Activated CD8-positive, alpha-beta memory T cell treated with anti-CD3 and anti-CD28 coated beads for 48 hours (primary cell): ENCODE measurements around the gene HMOX1.

ENCODE experiments used
- DNase-seq, 3 experiments: peaks; one replicate each; pipeline ENCODE4 v3.0.0-alpha.2; 2020; ENCODE audit warnings: low read depth in 2 of 3, low spot score in 2 of 3

The HMOX1 gene

GRCh38 chr22:35400501-35400790 lies 19.6 kb downstream of the HMOX1 start:
- DNase-seq = no peak

- DNase-seq = no peak
These were observed 21.0 kb downstream of the HMOX1 start for GRCh38 chr22:35401863-35402262.

- DNase-seq = no peak
These were observed 22.5 kb downstream of the HMOX1 start for GRCh38 chr22:35403356-35403755.

- DNase-seq = no peak
These were observed 23.3 kb downstream of the HMOX1 start for GRCh38 chr22:35404176-35404575.

- DNase-seq = no peak
These were observed 25.5 kb downstream of the HMOX1 start for GRCh38 chr22:35406443-35406842.

- DNase-seq = no peak
These were observed 26.5 kb downstream of the HMOX1 start for GRCh38 chr22:35407362-35407761.

GRCh38 chr22:35409783-35410662 lies 29.1 kb downstream of the HMOX1 start:
- no peak for DNase-seq

- DNase-seq = no peak
These were observed 29.8 kb downstream of the HMOX1 start for GRCh38 chr22:35410663-35411034.

GRCh38 chr22:35411102-35411501 lies 30.2 kb downstream of the HMOX1 start:
- DNase-seq = no peak

- DNase-seq = no peak
These were observed 32.7 kb downstream of the HMOX1 start for GRCh38 chr22:35413624-35414023.

GRCh38 chr22:35417606-35418005 lies 36.7 kb downstream of the HMOX1 start:
- no peak for DNase-seq

GRCh38 chr22:35418088-35418487 lies 37.2 kb downstream of the HMOX1 start:
- DNase-seq = no peak

- no peak for DNase-seq
These were observed 37.8 kb downstream of the HMOX1 start for GRCh38 chr22:35418731-35419130.

- DNase-seq = no peak
These were observed 38.9 kb downstream of the HMOX1 start for GRCh38 chr22:35419756-35420155.

GRCh38 chr22:35421121-35421520 lies 40.2 kb downstream of the HMOX1 start:
- DNase-seq = no peak

GRCh38 chr22:35422145-35422544 lies 41.2 kb downstream of the HMOX1 start:
- no peak for DNase-seq

- no peak for DNase-seq
These were observed 42.0 kb downstream of the HMOX1 start for GRCh38 chr22:35422936-35423335.

- no peak for DNase-seq
These were observed 43.2 kb downstream of the HMOX1 start for GRCh38 chr22:35424081-35424480.

- DNase-seq = no peak
These were observed 43.9 kb downstream of the HMOX1 start for GRCh38 chr22:35424761-35425160.

GRCh38 chr22:35425546-35425945 lies 44.6 kb downstream of the HMOX1 start:
- DNase-seq = no peak

- no peak for DNase-seq
These were observed 45.3 kb downstream of the HMOX1 start for GRCh38 chr22:35425971-35426800.

- no peak for DNase-seq
These were observed 45.9 kb downstream of the HMOX1 start for GRCh38 chr22:35426801-35427140.

- peak; percentile 20 to 68 (median 40) for DNase-seq
These were observed 50.0 kb downstream of the HMOX1 start for GRCh38 chr22:35430897-35431322.
